Endothelial cell of umbilical vein (primary cell): Measurements from ENCODE around the gene UQCRFS1. TPM values are rescaled to one million over a fixed set of nuclear protein-coding genes. Genes with fewer than 3 reads are reported as not detected.

Experiments
- Bru-seq: library from RNA; stranded (reverse); fragments of 400-500 nt; gene quantifications from one replicate; lab custom pipeline; 2021; lab: Mats Ljungman, UMichigan
- BruChase-seq, 2 experiments: library from RNA; stranded (reverse); fragments of 400-500 nt; gene quantifications; one replicate each; lab custom pipeline; 2021; lab: Mats Ljungman, UMichigan
- BruUV-seq: library from RNA; stranded (reverse); fragments of 400-500 nt; replicated peaks from 2 replicates; lab custom pipeline; 2021; lab: Mats Ljungman, UMichigan
- CTCF ChIA-PET: fragments of 300-600, 350-600 bp; sonication (Branson Sonifier 250); formaldehyde crosslinking; loops from one replicate; lab custom pipeline; 2021; ENCODE audit warnings: antibody characterized with exemption, inconsistent platforms; lab: Charles Lee
- POLR2A ChIA-PET: fragments of 300-600, 350-600 bp; sonication (Branson Sonifier 250); formaldehyde crosslinking; loops from one replicate; lab custom pipeline; 2021; ENCODE audit warnings: antibody characterized with exemption, inconsistent platforms; lab: Charles Lee
- DNase-seq: peaks from one replicate; pipeline ENCODE4 v3.0.0-alpha.2; 2011; ENCODE audit warnings: low read depth, low spot score
- FAIRE-seq: peaks from 2 replicates; lab custom pipeline; 2011; peaks lifted over from hg19 to GRCh38; lab: Jason Lieb, UNC
- H2AFZ ChIP-seq: 2 replicates; pipeline ENCODE4 v1.6.0; 2012; ENCODE audit warnings: low read depth, low read length, control low read depth, inconsistent platforms
- H3K27ac ChIP-seq: 2 replicates; pipeline ENCODE4 v1.5.1; 2011; ENCODE audit warnings: low read depth, mild to moderate bottlenecking, control low read depth, low read length, moderate library complexity; ENCODE audit not compliant: insufficient read depth
- H3K27me3 ChIP-seq, 2 experiments: 2 replicates each; pipeline versions ENCODE4 v1.6.0 to v1.6.1; 2011; ENCODE audit warnings: low read length in 2 of 2, mixed read lengths in 1 of 2; ENCODE audit not compliant: control insufficient read depth in 2 of 2, insufficient read depth in 2 of 2
- H3K36me3 ChIP-seq, 2 experiments: 2 replicates in 1 of 2; 3 replicates in 1 of 2; pipeline ENCODE4 v1.5.1; 2011; ENCODE audit warnings: low read length in 2 of 2, mild to moderate bottlenecking in 1 of 2, moderate library complexity in 1 of 2; ENCODE audit not compliant: control insufficient read depth in 2 of 2, insufficient read depth in 2 of 2; ENCODE audit errors: extremely low read depth in 1 of 2
- H3K4me1 ChIP-seq: 3 replicates; pipeline ENCODE4 v1.5.1; 2011; ENCODE audit warnings: mild to moderate bottlenecking, low read length; ENCODE audit not compliant: control insufficient read depth, insufficient read depth; ENCODE audit errors: extremely low read depth
- H3K4me2 ChIP-seq: 2 replicates; pipeline ENCODE4 v1.6.1; 2011; ENCODE audit warnings: low read length, control low read depth, mixed read lengths; ENCODE audit not compliant: insufficient read depth
- H3K4me3 ChIP-seq, 3 experiments: fragments of 200-600 bp in 1 of 3; sonication (generic), shearing (Covaris generic) in 1 of 3; replicated peaks in 1 of 3; 2 replicates each; pipeline ENCODE4 v1.5.1; 2011 to 2016; ENCODE audit warnings: control low read depth in 3 of 3, low read length in 3 of 3, mild to moderate bottlenecking in 2 of 3, inconsistent platforms in 1 of 3, low read depth in 1 of 3, moderate library complexity in 1 of 3; ENCODE audit not compliant: insufficient read depth in 1 of 3
- H3K79me2 ChIP-seq: 2 replicates; pipeline ENCODE4 v1.6.0; 2012; ENCODE audit warnings: low read length, inconsistent platforms; ENCODE audit not compliant: control insufficient read depth, insufficient read depth
- H3K9ac ChIP-seq: replicated peaks from 2 replicates; pipeline ENCODE3; 2011; ENCODE audit warnings: low read length, control low read depth; ENCODE audit not compliant: insufficient read depth; ENCODE audit errors: extremely low read depth
- H3K9me1 ChIP-seq: replicated peaks from 3 replicates; pipeline ENCODE4 v1.6.0; 2011; ENCODE audit warnings: mild to moderate bottlenecking, low read length; ENCODE audit not compliant: control insufficient read depth, insufficient read depth; ENCODE audit errors: extremely low read depth
- H3K9me3 ChIP-seq: replicated peaks from 2 replicates; pipeline ENCODE4 v1.5.1; 2012; ENCODE audit warnings: low read length, inconsistent platforms; ENCODE audit not compliant: control insufficient read depth, insufficient read depth
- H4K20me1 ChIP-seq: replicated peaks from 2 replicates; pipeline ENCODE3; 2011; ENCODE audit warnings: mild to moderate bottlenecking, low read length; ENCODE audit not compliant: control insufficient read depth, insufficient read depth; ENCODE audit errors: extremely low read depth
- CTCF ChIP-seq, 2 donors: IDR thresholded peaks; 1 replicate in 1 of 2; 2 replicates in 1 of 2; pipeline ENCODE4 v1.5.1; 2011; ENCODE audit warnings: low read length in 2 of 2, mild to moderate bottlenecking in 2 of 2, moderate library complexity in 2 of 2, control low read depth in 1 of 2, inconsistent platforms in 1 of 2, low read depth in 1 of 2; ENCODE audit not compliant: insufficient read depth in 1 of 2; ENCODE audit errors: extremely low read depth in 1 of 2
- EZH2 ChIP-seq: IDR thresholded peaks from 2 replicates; pipeline ENCODE4 v1.6.1; 2012; ENCODE audit warnings: borderline replicate concordance, low read depth, mild to moderate bottlenecking, moderate library complexity, low read length, inconsistent platforms; ENCODE audit not compliant: severe bottlenecking
- FOS ChIP-seq: IDR thresholded peaks from 2 replicates; pipeline ENCODE4 v1.6.1; 2011; ENCODE audit warnings: mild to moderate bottlenecking, low read length, moderate library complexity, borderline replicate concordance; ENCODE audit not compliant: insufficient read depth
- GATA2 ChIP-seq: IDR thresholded peaks from 2 replicates; pipeline ENCODE4 v1.7.0; 2011; ENCODE audit warnings: low read depth, mild to moderate bottlenecking, moderate library complexity, mixed read lengths, low read length; ENCODE audit not compliant: insufficient read length, insufficient read depth
- JUN ChIP-seq: IDR thresholded peaks from 2 replicates; pipeline ENCODE4 v1.6.1; 2011; ENCODE audit warnings: borderline replicate concordance, low read depth; ENCODE audit not compliant: insufficient read length, insufficient read depth
- MAX ChIP-seq: IDR thresholded peaks from 2 replicates; pipeline ENCODE4 v1.6.1; 2011; ENCODE audit not compliant: insufficient read depth, insufficient read length
- MYC ChIP-seq: IDR thresholded peaks from one replicate; pipeline ENCODE4 v1.6.1; 2011; ENCODE audit warnings: mild to moderate bottlenecking, low read depth, low read length
- POLR2A ChIP-seq: IDR thresholded peaks from 2 replicates; pipeline ENCODE4 v1.6.1; 2012; ENCODE audit warnings: low read depth, mild to moderate bottlenecking, control low read depth, low read length
- POLR2AphosphoS5 ChIP-seq: IDR thresholded peaks from 2 replicates; pipeline ENCODE4 v1.6.1; 2012; ENCODE audit warnings: low read depth, mild to moderate bottlenecking, control low read depth, low read length, moderate library complexity; ENCODE audit not compliant: insufficient read depth
- dilution Hi-C: fragments of 300-500 bp; cut with MboI; formaldehyde crosslinking; loops from one replicate; pipeline ENCODE4 v1.15.0; 2019; ENCODE audit warnings: low sequenced_read_pairs; ENCODE audit not compliant: extremely low pct_ligation_motif_present
- intact Hi-C: fragments of 100-400 bp; cut with micrococcal nuclease; formaldehyde crosslinking; loops from one replicate; pipeline ENCODE4 v1.10.0; 2022
- long read RNA-seq: library from polyadenylated mRNA; stranded (forward); transcript quantifications from one replicate; pipeline ENCODE4 v2.0.0, GENCODE V29; 2021
- polyA minus RNA-seq, 3 experiments: library from RNA; depleted of rRNA, polyadenylated mRNA; stranded (reverse); fragments of >200 nt; gene quantifications; 1 replicate in 1 of 3; 2 replicates in 2 of 3; pipeline ENCODE4 v1.2.3, GENCODE V29; 2011
- polyA plus RNA-seq, 4 experiments: library from polyadenylated mRNA; depleted of rRNA in 3 of 4; stranded (reverse) in 3 of 4; unstranded in 1 of 4; fragments of >200 nt; gene quantifications; 2 replicates each; pipeline versions ENCODE4 v1.2.1 to v1.2.3, GENCODE V29; 2011 to 2012; ENCODE audit warnings: missing spikeins in 1 of 4
- total RNA-seq: library from RNA; stranded (reverse); gene quantifications from 2 replicates; pipeline ENCODE4 v1.2.3, GENCODE V29; 2021

UQCRFS1 gene
- total RNA-seq, result 26.4 and 28.2 TPM in 2 replicates
- 33.8 and 38.5 TPM in 2 replicates for polyA plus RNA-seq
- 38.5 and 42.7 TPM in 2 replicates for polyA plus RNA-seq (2011; cell fraction: cytosol; rRNA removed)
- 15.9 and 17.6 TPM in 2 replicates for polyA plus RNA-seq (2011; cell fraction: nucleus; rRNA removed)
- 34.7 and 42.8 TPM in 2 replicates for polyA plus RNA-seq (2012)
- 35.3 and 35.5 TPM in 2 replicates for polyA minus RNA-seq
- 22.3 TPM for polyA minus RNA-seq (2011; cell fraction: cytosol; rRNA and poly(A)+ RNA removed)
- 12.3 and 18.7 TPM in 2 replicates for polyA minus RNA-seq (2011; cell fraction: nucleus; rRNA and poly(A)+ RNA removed)
- Bru-seq, nascent RNA, result percentile 91 among the genes with signal in this experiment
- percentile 90 among the genes with signal in this experiment for BruChase-seq, experiment 1, labeled RNA remaining after a 6-hour chase
- BruChase-seq, experiment 2, labeled RNA remaining after a 2-hour chase, result percentile 83 among the genes with signal in this experiment
- long read RNA-seq, transcript UQCRFS1-201 (2 exons, 3,475 nt), result major isoform, 595 of 615 reads
- long read RNA-seq, partial matches to known transcripts, result 0 of 615 reads
- long read RNA-seq, other reads (novel, unspliced or antisense), result 20 of 615 reads

GRCh38 chr19:29212648-29213573 is at the start of gene UQCRFS1:
UQCRFS1 (minus strand) TSS chr19:29213151; CDS start chr19:29213118, 33 bp downstream.
- dilution Hi-C loops, result no loop called here
- peak; percentile 90 for FAIRE-seq
- Histone ChIP-seq H3K27ac (peak within 1 kb of the TSS; percentile 85), H3K27me3 (no peaks in the 10 kb centered on the region), H3K4me2 (peak within 1 kb of the TSS; percentile 89), H3K4me1 (peaks cover 11% of the 10 kb centered on the region), H4K20me1 (peaks cover 14% of the 10 kb centered on the region), H3K79me2 (peaks cover 45% of the 10 kb centered on the region), H3K9me3 (no peaks in the 10 kb centered on the region), H3K9ac (peak within 1 kb of the TSS; percentile 98), H3K9me1 (no peaks in the 10 kb centered on the region), H3K36me3 (no peaks in the 10 kb centered on the region), H2AFZ (peak within 1 kb of the TSS; percentile 97), H3K4me3 (peak within 1 kb of the TSS; percentile 95 to 96 (median 96))
- TF ChIP-seq MAX (peak; percentile 8), POLR2AphosphoS5 (peak; percentile 49), POLR2A (no peak)
- intact Hi-C loops, result no loop called here
- TSS peak; percentile 30 for BruUV-seq
- POLR2A ChIA-PET, result no interaction called here
- CTCF ChIA-PET, result no interaction called here
- peak; percentile 95 for DNase-seq

DNA sequence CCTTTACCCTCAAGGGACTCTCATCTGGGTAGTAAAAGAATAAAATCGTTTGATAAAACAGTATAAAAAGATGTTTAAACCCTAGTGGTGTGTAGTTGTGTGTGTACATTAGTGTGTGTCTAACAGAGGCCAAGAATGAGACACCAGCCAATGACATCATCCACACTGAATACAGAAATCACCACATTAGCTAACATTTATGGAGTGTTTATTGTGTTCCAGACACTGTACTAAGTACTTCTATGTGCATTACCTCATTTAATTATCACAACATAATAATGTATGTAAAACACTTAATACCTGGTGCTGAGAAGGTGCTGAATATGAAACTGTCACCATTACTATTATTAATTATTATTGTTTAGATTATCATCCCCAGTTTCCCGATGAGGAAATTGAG is 49.1 kb upstream of the UQCRFS1 start:
- BruUV-seq, result no TSS peak
- Histone ChIP-seq H3K36me3 (no peaks in the 10 kb centered on the region), H3K4me1 (no peaks in the 10 kb centered on the region), H3K4me2 (no peak overlapping the region), H2AFZ (no peak overlapping the region), H3K79me2 (no peaks in the 10 kb centered on the region), H3K9ac (no peak overlapping the region), H3K27me3 (no peaks in the 10 kb centered on the region), H4K20me1 (no peaks in the 10 kb centered on the region), H3K9me1 (no peaks in the 10 kb centered on the region), H3K4me3 (no peak overlapping the region), H3K9me3 (no peaks in the 10 kb centered on the region), H3K27ac (no peak overlapping the region)
- intact Hi-C loops (no loop called here), dilution Hi-C loops (no loop called here)
- TF ChIP-seq MYC (no peak), GATA2 (no peak), POLR2AphosphoS5 (no peak), MAX (no peak), CTCF (IDR thresholded peaks at IDR 0.05; ENCODE audit: extremely low read depth in 1 of 2, insufficient read depth in 1 of 2, low read depth in 1 of 2, low read length in 2 of 2) (no peak), EZH2 (no peak), FOS (no peak), JUN (no peak), POLR2A (no peak)
- ChIA-PET CTCF (no interaction called here), POLR2A (no interaction called here)
- no peak for FAIRE-seq
- no peak for DNase-seq
